Amygdala (tissue), 56 donors: ENCODE results near the gene PLGLB2.
"Not testable (repeated sequence)": the region's sequence is repeated elsewhere in the genome, so short reads cannot be mapped to it uniquely, and the experiment has no call there.

ENCODE experiments used
- DNase-seq, 56 donors: peaks; one replicate each; lab custom pipeline; 2025; lab: John Stamatoyannopoulos, UW

Gene PLGLB2

GRCh38 chr2:87747791-87748190, at the start of gene PLGLB2:
Gene PLGLB2, plus strand, starts transcription at chr2:87748087. Its CDS starts 67 bp downstream, at chr2:87748154.
- DNase-seq, result not testable (repeated sequence)

GRCh38 chr2:87704572-87705323, 43.1 kb upstream of the PLGLB2 start:
- not testable (repeated sequence) for DNase-seq

DNA sequence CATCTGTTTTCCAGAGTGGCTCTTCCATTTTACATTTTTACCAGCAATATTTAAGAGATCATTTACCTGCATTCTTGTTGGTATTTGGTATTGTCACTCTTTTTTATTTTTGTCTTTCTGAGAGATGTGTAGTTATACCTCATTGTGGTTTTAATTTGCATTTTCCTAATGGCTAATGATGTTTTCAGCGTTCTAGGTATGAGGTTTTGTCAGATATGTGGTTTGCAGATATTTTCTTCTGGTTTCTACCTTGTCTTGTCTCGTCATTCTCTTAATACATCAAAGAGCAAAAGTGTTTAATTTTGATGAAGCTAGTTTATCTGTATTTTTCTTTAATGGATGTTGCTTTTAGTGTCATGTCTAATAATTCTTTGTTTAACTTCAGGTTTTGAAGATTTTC, 39.5 kb upstream of the PLGLB2 start:
- not testable (repeated sequence) for DNase-seq

- not testable (repeated sequence) for DNase-seq
These were observed 19.8 kb upstream of the PLGLB2 start for GRCh38 chr2:87727940-87728599.

GRCh38 chr2:87740928-87741327, 7.0 kb upstream of the PLGLB2 start:
- DNase-seq, result not testable (repeated sequence)

GRCh38 chr2:87742393-87743108, 5.3 kb upstream of the PLGLB2 start:
- DNase-seq, result not testable (repeated sequence)

DNA sequence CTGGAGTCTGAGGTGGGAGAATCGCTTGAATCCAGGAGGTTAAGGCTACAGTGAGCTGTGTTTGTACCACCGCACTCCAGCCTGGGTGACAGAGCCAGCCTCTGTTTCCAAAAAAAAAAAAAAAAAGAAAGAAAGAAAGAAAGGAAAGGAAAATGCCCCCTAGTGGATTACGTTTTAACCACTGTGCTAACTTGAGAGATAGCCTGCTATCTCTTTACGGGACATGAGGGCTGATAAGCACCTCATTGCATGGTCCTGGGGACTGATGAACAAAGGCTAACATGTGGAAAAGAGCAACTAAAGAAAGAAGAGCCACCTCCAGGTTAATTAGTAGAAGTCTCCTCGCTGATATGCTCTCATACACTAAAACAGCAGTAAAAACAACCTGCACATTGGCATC, 4.2 kb upstream of the PLGLB2 start:
- not testable (repeated sequence) for DNase-seq

GRCh38 chr2:87745353-87745951, 2.4 kb upstream of the PLGLB2 start:
- DNase-seq, result not testable (repeated sequence)

DNA sequence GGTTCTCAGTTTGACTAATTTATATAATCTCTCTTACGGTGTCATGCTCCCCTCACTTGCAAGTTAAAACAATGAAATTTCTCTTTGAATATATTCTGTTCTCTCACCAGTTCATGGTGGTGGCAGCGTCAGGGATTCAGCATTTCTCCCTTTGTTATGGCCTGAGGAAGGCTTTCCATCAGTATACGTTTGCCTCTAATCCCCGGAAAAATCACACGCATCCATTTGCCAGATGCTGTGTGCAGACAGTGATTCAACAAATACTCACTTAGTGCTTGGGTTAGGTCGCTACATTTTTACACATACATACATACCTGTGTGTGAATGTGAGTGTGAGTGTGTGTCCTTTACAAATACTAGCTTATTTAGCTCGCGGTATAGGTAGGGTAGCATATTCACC, 637 bp downstream of the PLGLB2 start:
- DNase-seq, result not testable (repeated sequence)

GRCh38 chr2:87750560-87750959, 2.7 kb downstream of the PLGLB2 start:
- DNase-seq, result not testable (repeated sequence)

DNA sequence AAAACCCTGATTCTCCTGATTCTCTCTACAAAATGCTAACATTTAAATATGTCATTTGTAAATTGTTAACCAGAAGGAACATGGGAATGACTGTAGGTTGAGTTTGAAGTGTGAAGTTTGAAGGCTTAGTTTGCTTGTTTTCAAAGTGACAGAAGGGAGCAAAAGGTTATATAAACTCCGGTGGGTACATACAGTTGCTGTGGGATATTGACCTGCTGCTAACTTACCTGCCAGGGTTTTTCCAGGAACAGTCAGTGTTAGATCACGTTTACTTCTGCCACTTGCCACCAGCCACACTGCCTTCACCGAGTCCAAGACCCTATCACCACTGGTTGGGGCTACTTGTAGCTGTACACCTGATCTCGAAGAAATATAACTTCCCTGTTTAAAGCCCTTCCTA, 6.9 kb downstream of the PLGLB2 start:
- DNase-seq, result not testable (repeated sequence)
